GM12878 (cell line): Measurements from ENCODE around the gene RASL12. TPM values are rescaled to one million over a fixed set of nuclear protein-coding genes. Genes with fewer than 3 reads are reported as not detected.
A peak's percentile ranks its signal among the peaks of the same experiment; 100 is the strongest.

Experiments used
- ATAC-seq: fragments of 200-7000 bp; cut with Tn5 transposase; 3 replicates; pipeline ENCODE4 v1.9.1; 2020; ENCODE audit warnings: mild to moderate bottlenecking, moderate library complexity
- BruUV-seq: library from RNA; stranded (reverse); fragments of 400-500 nt; replicated peaks from 2 replicates; lab custom pipeline; 2021; lab: Mats Ljungman, UMichigan
- CTCF ChIA-PET: fragments of 300-600 bp; sonication (Branson Sonifier 250); formaldehyde crosslinking; extraction: SDS; loops from one replicate; lab custom pipeline; 2021; ENCODE audit warnings: inconsistent platforms; lab: Yijun Ruan, JAX
- POLR2A ChIA-PET: fragments of 350-600 bp; formaldehyde crosslinking; extraction: SDS; loops from one replicate; lab custom pipeline; 2021; ENCODE audit warnings: inconsistent platforms; lab: Charles Lee
- RAD21 ChIA-PET: fragments of 300-600 bp; sonication (Branson Sonifier 250); formaldehyde crosslinking; loops from one replicate; lab custom pipeline; 2023; ENCODE audit warnings: antibody characterized with exemption; ENCODE audit not compliant: unreplicated experiment; lab: Charles Lee
- SMC1A ChIA-PET: fragments of 300-600 bp; sonication (Branson Sonifier 250); formaldehyde crosslinking; loops from one replicate; lab custom pipeline; 2023; ENCODE audit not compliant: unreplicated experiment, uncharacterized antibody; lab: Charles Lee
- DNase-seq: peaks from one replicate; pipeline ENCODE4 v3.0.0-alpha.2; 2011; ENCODE audit warnings: low read depth, low spot score
- FAIRE-seq: peaks from 3 replicates; lab custom pipeline; 2011; peaks lifted over from hg19 to GRCh38; lab: Jason Lieb, UNC
- H2AFZ ChIP-seq: 2 replicates; pipeline ENCODE4 v1.6.0; 2011; ENCODE audit warnings: low read depth, low read length, control low read depth; ENCODE audit not compliant: control insufficient read depth
- H3K27ac ChIP-seq: 2 replicates; pipeline ENCODE4 v1.5.1; 2011; ENCODE audit warnings: control low read depth; ENCODE audit not compliant: control insufficient read depth, insufficient read depth
- H3K27me3 ChIP-seq, 2 experiments: replicated peaks in 1 of 2; 2 replicates each; pipeline versions ENCODE4 v1.6.0 to v1.6.1; 2011; ENCODE audit warnings: low read length in 1 of 2; ENCODE audit not compliant: control insufficient read depth in 2 of 2, insufficient read depth in 2 of 2
- H3K36me3 ChIP-seq, 2 experiments: 2 replicates each; pipeline ENCODE4 v1.5.1; 2011; ENCODE audit warnings: low read length in 1 of 2; ENCODE audit not compliant: control insufficient read depth in 2 of 2, insufficient read depth in 2 of 2
- H3K4me1 ChIP-seq: 2 replicates; pipeline ENCODE4 v1.6.1; 2011; ENCODE audit warnings: mild to moderate bottlenecking, low read length, moderate library complexity, mixed read lengths; ENCODE audit not compliant: control insufficient read depth, insufficient read depth
- H3K4me2 ChIP-seq: 2 replicates; pipeline ENCODE4 v1.6.0; 2011; ENCODE audit warnings: control low read depth; ENCODE audit not compliant: control insufficient read depth, insufficient read depth
- H3K4me3 ChIP-seq: fragments of 200-600 bp; sonication (generic); 2 replicates; pipeline ENCODE4 v1.5.1; 2016
- H3K79me2 ChIP-seq: 2 replicates; pipeline ENCODE4 v1.6.0; 2011; ENCODE audit warnings: low read length; ENCODE audit not compliant: control insufficient read depth, insufficient read depth
- H3K9ac ChIP-seq: 2 replicates; pipeline ENCODE4 v1.8.0; 2011; ENCODE audit warnings: low read length, control low read depth, mixed read lengths; ENCODE audit not compliant: control insufficient read depth, insufficient read depth
- H3K9me3 ChIP-seq: replicated peaks from 3 replicates; pipeline ENCODE4 v1.5.1; 2011; ENCODE audit warnings: mild to moderate bottlenecking, low read length; ENCODE audit not compliant: control insufficient read depth, insufficient read depth
- H4K20me1 ChIP-seq: 2 replicates; pipeline ENCODE4 v1.6.0; 2011; ENCODE audit not compliant: control insufficient read depth, insufficient read depth
- BACH1 ChIP-seq: fragments of 450-650 bp; IDR thresholded peaks from 2 replicates; pipeline ENCODE4 v1.6.1; 2017; ENCODE audit warnings: mild to moderate bottlenecking, borderline replicate concordance
- BCL11A ChIP-seq: IDR thresholded peaks from 2 replicates; pipeline ENCODE4 v1.6.1; 2011; ENCODE audit warnings: low read depth, low read length
- BHLHE40 ChIP-seq, 2 experiments: fragments of 450-650 bp in 1 of 2; IDR thresholded peaks; 2 replicates each; pipeline ENCODE4 v1.6.1; 2011 to 2017; ENCODE audit warnings: low read depth in 2 of 2, borderline replicate concordance in 1 of 2, improper control_type of control experiment in 1 of 2, low read length in 1 of 2, mild to moderate bottlenecking in 1 of 2
- BRCA1 ChIP-seq: IDR thresholded peaks from 2 replicates; pipeline ENCODE4 v1.6.1; 2011; ENCODE audit warnings: low read depth, low read length, improper control_type of control experiment
- CREB1 ChIP-seq: IDR thresholded peaks from 2 replicates; pipeline ENCODE4 v1.6.1; 2012; ENCODE audit warnings: low read depth, mild to moderate bottlenecking, inconsistent platforms
- EED ChIP-seq: sonication (generic); IDR thresholded peaks from 2 replicates; pipeline ENCODE4 v1.6.1; 2016; ENCODE audit warnings: antibody characterized with exemption, low read depth
- EZH2 ChIP-seq: IDR thresholded peaks from 2 replicates; pipeline ENCODE4 v1.6.1; 2012; ENCODE audit warnings: low read depth, mild to moderate bottlenecking, control low read depth, inconsistent platforms, low read length, borderline replicate concordance; ENCODE audit not compliant: control insufficient read depth
- IKZF1 ChIP-seq: fragments of 450-650 bp; conservative IDR thresholded peaks from 2 replicates; pipeline ENCODE4 v1.6.1; 2017; ENCODE audit warnings: antibody characterized with exemption, mild to moderate bottlenecking
- KDM1A ChIP-seq: fragments of 200-600 bp; sonication (generic); IDR thresholded peaks from 2 replicates; pipeline ENCODE4 v1.6.1; 2016; ENCODE audit warnings: borderline replicate concordance
- MYC ChIP-seq: IDR thresholded peaks from 2 replicates; pipeline ENCODE4 v1.6.1; 2011; ENCODE audit warnings: mild to moderate bottlenecking, low read length, moderate library complexity, inconsistent platforms; ENCODE audit not compliant: insufficient read depth, insufficient replicate concordance, insufficient read length, severe bottlenecking
- NFIC ChIP-seq: IDR thresholded peaks from 2 replicates; pipeline ENCODE4 v1.6.1; 2012; ENCODE audit warnings: low read depth, mild to moderate bottlenecking, inconsistent platforms, low read length, moderate library complexity
- POU2F2 ChIP-seq: IDR thresholded peaks from 3 replicates; pipeline ENCODE4 v1.6.1; 2011; ENCODE audit warnings: low read depth, mild to moderate bottlenecking, low read length, borderline replicate concordance
- RAD51 ChIP-seq: fragments of 450-650 bp; IDR thresholded peaks from 2 replicates; pipeline ENCODE4 v1.6.1; 2016; ENCODE audit warnings: moderate library complexity, mild to moderate bottlenecking, inconsistent platforms
- RFX5 ChIP-seq: IDR thresholded peaks from 2 replicates; pipeline ENCODE4 v1.6.1; 2011; ENCODE audit warnings: low read depth, low read length, improper control_type of control experiment
- SP1 ChIP-seq: IDR thresholded peaks from one replicate; pipeline ENCODE4 v1.6.1; 2011; ENCODE audit warnings: low read depth, low read length
- ZNF207 ChIP-seq: fragments of 450-650 bp; IDR thresholded peaks from 2 replicates; pipeline ENCODE4 v1.6.1; 2014; ENCODE audit warnings: antibody characterized with exemption, mild to moderate bottlenecking, borderline replicate concordance
- ZNF217 ChIP-seq: fragments of 450-650 bp; IDR thresholded peaks from 2 replicates; pipeline ENCODE4 v1.6.1; 2017; ENCODE audit warnings: antibody characterized with exemption, mild to moderate bottlenecking
- ZNF274 ChIP-seq: IDR thresholded peaks from one replicate; pipeline ENCODE4 v1.8.0; 2011; ENCODE audit not compliant: insufficient read length, insufficient read depth
- ZSCAN29 ChIP-seq: fragments of 450-650 bp; IDR thresholded peaks from 2 replicates; pipeline ENCODE4 v1.6.1; 2017; ENCODE audit warnings: mild to moderate bottlenecking, moderate library complexity
- WGBS: methylation state at CpG from one replicate; pipeline ENCODE4 v1.1.6; 2016; ENCODE audit warnings: low lambda C conversion rate; ENCODE audit not compliant: insufficient replicate concordance, insufficient coverage; ENCODE audit errors: missing lambda C conversion rate; 5-methylcytosine and 5-hydroxymethylcytosine counted together
- in situ Hi-C: fragments of 300-500 bp; cut with MboI; formaldehyde crosslinking; loops from 9 replicates; pipeline ENCODE4 v1.14.3; 2018; ENCODE audit warnings: mixed read lengths
- intact Hi-C: fragments of 100-400 bp; cut with micrococcal nuclease; formaldehyde crosslinking; loops from one replicate; pipeline ENCODE4 v1.14.2; 2022; ENCODE audit not compliant: unreplicated experiment
- polyA plus RNA-seq, 11 experiments: library from polyadenylated mRNA; depleted of rRNA in 4 of 11; unstranded in 6 of 11; stranded (reverse) in 5 of 11; fragments of >200 nt; fragmentation: Nextera tagmentation in 4 of 11; fragmentation: Illumina TruSeq in 1 of 11; extraction: Ambion mirVana in 4 of 11; extraction: Trizol in 1 of 11; gene quantifications; 1 replicate in 1 of 11; 2 replicates in 10 of 11; pipeline versions ENCODE4 v1.2.1 to v1.2.3, GENCODE V29; 2011 to 2016; ENCODE audit warnings: inconsistent platforms in 2 of 11, missing spikeins in 2 of 11, low read depth in 1 of 11
- total RNA-seq, 4 experiments: library from RNA; depleted of rRNA in 3 of 4; stranded (reverse); fragments of >200 nt in 3 of 4; fragmentation: Illumina TruSeq in 1 of 4; extraction: Trizol in 1 of 4; gene quantifications; 2 replicates each; pipeline versions ENCODE4 v1.2.1 to v1.2.3, GENCODE V29; 2013 to 2021
- TF ChIP-seq, protein P1 (sequence below): IDR thresholded peaks from 2 replicates; pipeline ENCODE4 v1.6.1; 2012; ENCODE audit warnings: low read depth, low read length, improper control_type of control experiment
- TF ChIP-seq, protein P2 (sequence below): fragments of 450-650 bp; IDR thresholded peaks from 2 replicates; pipeline ENCODE4 v1.6.1; 2017; ENCODE audit warnings: mild to moderate bottlenecking
- TF ChIP-seq, protein P3 (sequence below): fragments of 450-650 bp; conservative IDR thresholded peaks from 2 replicates; pipeline ENCODE4 v1.6.1; 2017; ENCODE audit warnings: mild to moderate bottlenecking, moderate library complexity

RASL12 gene
- total and polyA plus RNA-seq, 10 of the 15 experiments (the other 5 are each of a cell fraction or from before 2014, with no cell fraction given), result 0.06 to 0.10 TPM; not detected in 8

DNA sequence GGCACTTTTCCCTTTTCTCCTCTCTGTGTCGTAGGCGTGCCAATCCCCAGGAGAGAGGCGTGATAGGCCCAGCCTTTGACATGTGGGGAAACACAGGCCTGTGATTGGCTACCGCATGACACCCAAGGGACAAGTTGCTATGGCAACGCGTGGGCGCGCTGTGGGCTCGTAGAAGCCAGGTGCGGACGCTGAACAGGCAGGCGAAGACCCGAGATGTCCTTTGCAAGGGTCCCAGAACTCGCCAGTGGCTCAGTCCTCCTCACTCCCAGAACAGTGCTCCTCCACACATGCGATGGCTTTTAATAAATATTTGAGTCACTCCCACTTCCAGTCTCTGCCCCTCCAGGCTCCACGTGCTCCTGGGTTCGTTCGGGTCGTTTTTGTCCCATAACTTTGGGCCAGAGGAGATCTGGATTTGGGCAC lies 18.4 kb downstream of the RASL12 start:
- ChIA-PET CTCF (interaction anchor here (0.5 to 1.0 kb wide), 2 partner anchors 16 to 493 kb away, joined by 3 to 4 read pairs; no protein-coding TSS in a partner anchor), SMC1A (no interaction called here), POLR2A (interaction anchor here (0.6 kb wide), 2 partner anchors 23 to 232 kb away, joined by 3 to 6 read pairs; no protein-coding TSS in a partner anchor), RAD21 (no interaction called here)
- no peaks in the 10 kb centered on the region for H3K79me2 ChIP-seq
- H3K4me1 ChIP-seq, result peaks cover 8% of the 10 kb centered on the region
- no TSS peak for BruUV-seq
- no peak overlapping the region for H3K9ac ChIP-seq
- H3K4me2 ChIP-seq, result peak overlapping the region; percentile 97
- 4% methylated on average over 19 of the region's 19 CpGs for WGBS
- no peak overlapping the region for H3K27ac ChIP-seq
- H3K9me3 ChIP-seq, result no peaks in the 10 kb centered on the region
- no peaks in the 10 kb centered on the region for H3K36me3 ChIP-seq
- H3K27me3 ChIP-seq, result no peaks in the 10 kb centered on the region
- ATAC-seq (peak; percentile 97), FAIRE-seq (peak; percentile 98), DNase-seq (peak; percentile 90)
- H3K4me3 ChIP-seq, result peak overlapping the region; percentile 53; the same call in 1 of the 2 replicates
- H2AFZ ChIP-seq, result no peak overlapping the region; the same call in 1 of the 2 replicates
- in situ Hi-C loops, result loop anchor here (5.0 kb wide), 1 partner anchor 248 kb away; the partner anchor contains the start of gene RNU5A-1
- intact Hi-C loops, result no loop called here
- H4K20me1 ChIP-seq, result no peaks in the 10 kb centered on the region
- TF ChIP-seq NFIC (no peak), BCL11A (no peak), MYC (no peak), ZNF274 (no peak), RAD51 (peak; percentile 89), BRCA1 (no peak), POU2F2 (no peak), CREB1 (no peak; the same call in 1 of the 2 replicates), EZH2 (no peak), KDM1A (no peak), ZNF207 (peak; percentile 54; the same call in 1 of the 2 replicates), SP1 (peak; percentile 90), BACH1 (no peak), ZNF217 (no peak), RFX5 (peak; percentile 97), BHLHE40 (IDR thresholded peaks at IDR 0.05; ENCODE audit: borderline replicate concordance in 1 of 2, low read depth in 2 of 2, low read length in 1 of 2) (peak; percentile 68 to 83), EED (no peak), ZSCAN29 (no peak), IKZF1 (peak; percentile 59)
- TF ChIP-seq, protein P1, sequence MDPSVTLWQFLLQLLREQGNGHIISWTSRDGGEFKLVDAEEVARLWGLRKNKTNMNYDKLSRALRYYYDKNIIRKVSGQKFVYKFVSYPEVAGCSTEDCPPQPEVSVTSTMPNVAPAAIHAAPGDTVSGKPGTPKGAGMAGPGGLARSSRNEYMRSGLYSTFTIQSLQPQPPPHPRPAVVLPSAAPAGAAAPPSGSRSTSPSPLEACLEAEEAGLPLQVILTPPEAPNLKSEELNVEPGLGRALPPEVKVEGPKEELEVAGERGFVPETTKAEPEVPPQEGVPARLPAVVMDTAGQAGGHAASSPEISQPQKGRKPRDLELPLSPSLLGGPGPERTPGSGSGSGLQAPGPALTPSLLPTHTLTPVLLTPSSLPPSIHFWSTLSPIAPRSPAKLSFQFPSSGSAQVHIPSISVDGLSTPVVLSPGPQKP, result no peak
- TF ChIP-seq, protein P2, sequence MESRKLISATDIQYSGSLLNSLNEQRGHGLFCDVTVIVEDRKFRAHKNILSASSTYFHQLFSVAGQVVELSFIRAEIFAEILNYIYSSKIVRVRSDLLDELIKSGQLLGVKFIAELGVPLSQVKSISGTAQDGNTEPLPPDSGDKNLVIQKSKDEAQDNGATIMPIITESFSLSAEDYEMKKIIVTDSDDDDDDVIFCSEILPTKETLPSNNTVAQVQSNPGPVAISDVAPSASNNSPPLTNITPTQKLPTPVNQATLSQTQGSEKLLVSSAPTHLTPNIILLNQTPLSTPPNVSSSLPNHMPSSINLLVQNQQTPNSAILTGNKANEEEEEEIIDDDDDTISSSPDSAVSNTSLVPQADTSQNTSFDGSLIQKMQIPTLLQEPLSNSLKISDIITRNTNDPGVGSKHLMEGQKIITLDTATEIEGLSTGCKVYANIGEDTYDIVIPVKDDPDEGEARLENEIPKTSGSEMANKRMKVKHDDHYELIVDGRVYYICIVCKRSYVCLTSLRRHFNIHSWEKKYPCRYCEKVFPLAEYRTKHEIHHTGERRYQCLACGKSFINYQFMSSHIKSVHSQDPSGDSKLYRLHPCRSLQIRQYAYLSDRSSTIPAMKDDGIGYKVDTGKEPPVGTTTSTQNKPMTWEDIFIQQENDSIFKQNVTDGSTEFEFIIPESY, result no peak
- TF ChIP-seq, protein P3, sequence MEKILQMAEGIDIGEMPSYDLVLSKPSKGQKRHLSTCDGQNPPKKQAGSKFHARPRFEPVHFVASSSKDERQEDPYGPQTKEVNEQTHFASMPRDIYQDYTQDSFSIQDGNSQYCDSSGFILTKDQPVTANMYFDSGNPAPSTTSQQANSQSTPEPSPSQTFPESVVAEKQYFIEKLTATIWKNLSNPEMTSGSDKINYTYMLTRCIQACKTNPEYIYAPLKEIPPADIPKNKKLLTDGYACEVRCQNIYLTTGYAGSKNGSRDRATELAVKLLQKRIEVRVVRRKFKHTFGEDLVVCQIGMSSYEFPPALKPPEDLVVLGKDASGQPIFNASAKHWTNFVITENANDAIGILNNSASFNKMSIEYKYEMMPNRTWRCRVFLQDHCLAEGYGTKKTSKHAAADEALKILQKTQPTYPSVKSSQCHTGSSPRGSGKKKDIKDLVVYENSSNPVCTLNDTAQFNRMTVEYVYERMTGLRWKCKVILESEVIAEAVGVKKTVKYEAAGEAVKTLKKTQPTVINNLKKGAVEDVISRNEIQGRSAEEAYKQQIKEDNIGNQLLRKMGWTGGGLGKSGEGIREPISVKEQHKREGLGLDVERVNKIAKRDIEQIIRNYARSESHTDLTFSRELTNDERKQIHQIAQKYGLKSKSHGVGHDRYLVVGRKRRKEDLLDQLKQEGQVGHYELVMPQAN, result peak; percentile 65
